Activated CD8-positive, alpha-beta memory T cell treated with anti-CD3 and anti-CD28 coated beads, Interleukin-2, amount 50 U/mL, for 24 hours (primary cell): ENCODE measurements around the gene ADCY2.

Experiments used
- DNase-seq: peaks from one replicate; pipeline ENCODE4 v3.0.0-alpha.2; 2020; ENCODE audit errors: extremely low read depth

The ADCY2 gene

DNA sequence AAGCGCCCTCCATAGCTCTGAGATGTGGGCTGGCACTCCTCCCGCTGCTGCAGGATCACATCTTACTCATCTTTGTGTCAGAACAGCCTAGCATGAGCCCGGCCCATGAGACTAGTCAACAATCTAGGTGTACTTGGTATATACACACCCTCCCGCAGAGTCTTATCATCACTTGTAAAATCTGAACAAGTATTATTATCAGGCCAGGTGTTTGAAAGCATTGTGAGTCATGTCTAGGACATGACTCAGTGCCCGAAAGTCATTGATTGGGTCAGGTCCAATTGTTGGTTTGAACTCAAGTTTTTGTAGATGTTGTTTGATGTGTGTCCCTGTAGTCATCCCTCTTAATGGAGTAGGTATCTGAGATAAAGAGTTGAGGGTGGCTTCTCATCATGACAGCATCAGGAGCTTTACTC, 346.3 kb downstream of the ADCY2 start:
- DNase-seq = no peak

DNA sequence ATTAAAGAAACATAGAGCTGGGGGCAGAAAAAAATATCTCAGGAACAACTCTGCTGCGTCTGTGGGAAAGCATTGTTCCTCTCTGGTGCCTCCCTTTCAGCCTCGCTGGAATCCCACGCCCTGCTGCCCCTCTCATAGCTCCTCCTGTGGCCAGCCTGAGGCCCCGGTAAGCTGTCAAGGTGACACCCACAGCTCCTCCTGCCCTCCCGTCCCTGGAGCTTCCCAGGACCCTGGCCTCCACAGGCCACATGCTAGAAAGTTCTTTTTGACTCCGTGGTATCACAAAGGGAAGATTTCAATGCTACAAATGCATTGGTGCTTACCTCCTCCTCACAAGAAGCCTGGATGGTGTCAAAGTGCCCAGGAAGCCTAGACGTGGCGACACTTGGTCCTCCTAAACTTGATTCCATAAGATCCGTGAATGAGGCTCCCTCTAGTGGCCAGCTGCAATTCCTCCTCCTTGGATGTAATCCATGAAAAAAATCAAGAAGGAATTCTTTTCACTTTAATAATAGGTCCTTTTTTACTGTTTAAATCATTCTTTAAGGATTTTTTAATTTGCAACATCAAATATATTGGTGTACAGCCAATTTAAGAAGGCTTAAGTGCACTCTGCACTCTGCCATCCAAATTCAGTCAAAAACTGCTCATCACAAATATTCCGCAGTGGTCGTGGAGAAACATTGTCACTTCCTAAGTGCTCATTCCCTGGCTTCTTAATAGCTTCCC, 350.1 kb downstream of the ADCY2 start:
- no peak for DNase-seq

DNA sequence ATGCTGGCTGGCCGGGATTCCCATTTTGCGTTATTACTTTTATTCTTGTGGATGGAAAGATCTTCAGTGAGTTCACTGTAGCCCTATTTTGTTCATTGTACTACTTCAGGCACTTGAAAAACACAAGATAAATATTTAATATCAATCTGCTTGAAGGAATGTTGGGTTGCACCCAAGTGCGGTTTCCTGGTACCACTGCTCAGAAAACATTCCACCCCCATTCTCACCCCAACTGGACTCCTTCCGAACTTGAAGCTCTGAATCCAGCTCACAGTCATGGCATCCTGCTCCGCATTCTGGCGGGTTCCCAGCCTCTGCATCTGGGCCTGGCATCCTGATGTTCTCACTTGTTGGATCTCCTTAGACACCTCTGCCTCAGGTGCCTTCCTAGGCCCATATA, 351.8 kb downstream of the ADCY2 start:
- DNase-seq = no peak

DNA sequence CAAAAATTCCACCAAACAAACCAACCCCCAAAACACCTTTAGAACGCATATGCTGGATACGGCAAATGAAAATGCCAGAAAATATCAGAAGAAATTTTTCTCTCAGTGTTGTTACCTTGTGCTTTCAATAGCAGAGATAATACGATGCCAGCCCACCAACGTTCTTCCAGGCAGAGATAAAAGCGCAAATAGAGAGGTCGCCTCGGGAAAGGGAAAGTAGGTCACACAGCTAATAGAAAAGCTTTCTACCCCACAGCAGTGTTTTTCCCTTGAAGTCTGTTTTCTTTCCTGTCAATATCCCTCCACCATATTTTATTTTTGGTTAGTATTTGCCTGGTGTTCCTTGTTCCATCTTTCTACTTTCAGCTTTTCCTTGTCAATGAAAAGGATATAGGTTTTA, 353.7 kb downstream of the ADCY2 start:
- DNase-seq = no peak

DNA sequence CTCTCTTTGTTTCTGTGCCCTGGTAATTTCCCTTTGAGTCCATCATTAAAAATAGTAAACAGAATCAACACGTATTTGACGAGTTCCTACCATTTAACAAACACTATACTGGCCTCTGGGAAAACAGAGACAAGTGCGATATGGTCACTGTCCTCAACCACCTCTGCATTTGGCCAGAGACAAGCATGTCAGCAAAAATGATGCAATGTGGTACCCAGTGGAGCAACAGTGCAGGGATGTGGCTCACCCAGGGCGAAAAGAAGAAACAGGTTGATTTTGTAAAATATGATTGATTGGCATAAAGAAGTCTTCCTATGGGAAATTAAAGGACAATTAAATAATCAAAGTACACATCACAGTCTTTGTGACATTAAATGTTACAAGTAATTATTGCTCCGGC, 355.9 kb downstream of the ADCY2 start:
- no peak for DNase-seq

DNA sequence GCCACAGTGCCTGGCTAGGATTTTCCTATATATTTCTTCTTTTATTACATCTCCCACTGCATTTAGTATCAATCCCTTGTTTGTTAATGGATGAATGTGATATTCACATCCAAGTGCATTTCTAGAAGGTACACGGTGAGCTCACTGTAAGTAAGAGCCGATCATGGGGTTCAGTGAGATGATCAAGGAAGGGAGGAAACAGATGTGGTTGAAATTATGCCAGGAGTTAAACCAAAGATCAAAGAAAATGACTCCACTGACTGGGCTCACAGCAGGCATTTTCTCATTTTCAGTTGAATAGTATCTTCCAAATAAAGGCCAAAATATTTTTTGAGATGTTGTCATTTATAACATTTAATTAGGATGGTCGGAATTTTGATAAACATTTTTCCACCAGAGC, 357.2 kb downstream of the ADCY2 start:
- no peak for DNase-seq

DNA sequence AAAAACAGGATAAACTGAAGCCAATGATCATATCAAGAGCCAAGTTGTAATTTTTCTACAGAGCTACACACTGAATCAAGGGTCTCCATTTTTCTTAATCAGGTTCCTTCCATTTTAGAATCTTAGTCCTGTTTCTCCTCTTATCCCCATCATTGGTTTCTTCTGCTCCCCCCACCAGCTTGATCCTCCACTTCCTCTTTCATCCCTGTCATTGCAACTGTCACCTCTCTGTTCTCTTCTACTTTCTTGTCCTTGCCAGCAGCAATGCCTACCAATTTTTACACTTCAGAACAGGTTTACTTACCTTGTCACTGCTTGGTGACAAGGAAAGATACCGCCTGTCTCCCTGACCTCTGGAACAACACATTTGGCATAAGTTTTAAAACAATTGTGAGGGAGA, 357.7 kb downstream of the ADCY2 start:
- no peak for DNase-seq

DNA sequence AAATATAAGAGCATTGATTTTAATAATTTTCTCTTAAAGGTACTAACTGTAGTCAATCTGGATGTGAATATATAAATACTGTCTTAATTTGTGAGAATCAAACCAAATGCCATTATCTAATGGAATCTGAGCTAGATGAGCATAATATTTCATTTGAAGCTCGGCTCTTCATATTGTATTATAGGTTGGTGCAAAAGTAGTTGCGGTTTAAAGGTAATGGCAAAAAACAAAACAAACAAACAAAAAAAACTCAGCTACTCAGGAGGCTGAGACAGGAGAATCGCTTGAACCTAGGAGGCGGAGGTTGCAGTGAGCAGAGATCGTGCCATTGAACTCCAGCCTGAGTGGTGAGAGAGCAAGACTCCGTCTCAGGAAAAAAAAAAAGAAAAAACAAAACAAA, 358.6 kb downstream of the ADCY2 start:
- DNase-seq = no peak

DNA sequence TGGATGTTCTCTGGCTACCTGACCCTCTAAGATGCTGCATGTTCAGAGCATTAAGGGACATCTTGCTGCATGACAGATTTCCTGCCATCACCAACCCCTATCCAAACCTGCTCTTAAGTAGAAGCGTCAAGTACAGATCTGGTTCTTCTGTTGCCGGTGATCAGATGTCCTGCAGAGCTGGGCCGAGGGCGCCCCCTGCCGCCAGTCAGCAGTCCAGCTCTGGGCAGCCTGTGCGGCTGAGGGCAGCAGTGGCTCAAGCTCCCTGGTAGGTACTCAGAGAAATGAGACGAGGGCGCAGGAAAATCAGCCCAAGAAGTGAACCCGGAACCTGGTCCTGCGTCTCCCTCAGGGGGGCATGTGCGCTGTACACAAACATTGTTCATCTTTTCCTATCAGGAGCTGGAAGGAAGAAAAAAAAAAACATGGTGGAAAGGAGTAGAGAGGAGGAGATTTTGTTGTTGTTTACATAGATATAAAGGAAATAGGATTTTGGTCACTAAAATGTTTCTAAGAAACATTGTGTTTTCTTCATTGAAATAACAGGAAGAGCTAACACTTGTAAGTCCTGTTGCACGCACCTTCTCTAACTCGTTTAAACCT, 359.2 kb downstream of the ADCY2 start:
- DNase-seq = no peak

DNA sequence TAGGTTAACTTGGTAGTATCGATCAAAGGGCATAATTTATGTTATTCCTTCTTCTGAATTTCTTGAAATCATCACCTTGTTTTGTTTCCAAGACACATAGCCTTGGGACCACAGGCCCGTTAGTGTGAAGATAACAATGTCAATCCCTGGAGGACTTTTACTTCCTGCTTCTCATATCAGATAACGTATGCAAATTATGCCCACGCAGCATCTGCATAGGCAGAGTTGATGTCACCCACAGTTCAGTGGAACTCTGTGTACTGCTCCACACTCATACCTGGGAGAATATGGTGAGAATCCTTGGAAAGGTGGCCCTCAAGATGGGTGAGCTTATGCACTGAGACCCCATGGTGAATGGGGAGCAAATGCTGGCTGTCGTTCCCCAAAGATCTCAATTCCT, 360.0 kb downstream of the ADCY2 start:
- DNase-seq = no peak

DNA sequence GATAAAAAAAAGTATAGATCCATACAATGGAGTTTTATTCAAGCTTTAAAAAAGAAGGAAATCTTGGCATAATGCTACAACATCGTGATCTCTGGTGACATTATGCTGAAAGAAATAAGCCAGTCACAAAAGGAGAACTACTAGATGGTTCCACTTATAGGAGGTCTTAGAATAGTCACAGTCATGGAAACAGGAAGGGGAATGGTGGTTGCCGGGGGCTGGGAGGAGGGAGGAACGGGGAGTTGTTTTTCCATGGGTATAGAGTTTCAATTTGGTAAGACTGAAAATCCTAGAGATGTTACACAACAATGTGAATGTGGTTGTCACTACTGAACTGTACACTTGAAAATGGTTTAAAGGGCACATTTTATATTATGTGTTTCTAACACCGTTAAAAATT, 360.5 kb downstream of the ADCY2 start:
- DNase-seq = no peak

DNA sequence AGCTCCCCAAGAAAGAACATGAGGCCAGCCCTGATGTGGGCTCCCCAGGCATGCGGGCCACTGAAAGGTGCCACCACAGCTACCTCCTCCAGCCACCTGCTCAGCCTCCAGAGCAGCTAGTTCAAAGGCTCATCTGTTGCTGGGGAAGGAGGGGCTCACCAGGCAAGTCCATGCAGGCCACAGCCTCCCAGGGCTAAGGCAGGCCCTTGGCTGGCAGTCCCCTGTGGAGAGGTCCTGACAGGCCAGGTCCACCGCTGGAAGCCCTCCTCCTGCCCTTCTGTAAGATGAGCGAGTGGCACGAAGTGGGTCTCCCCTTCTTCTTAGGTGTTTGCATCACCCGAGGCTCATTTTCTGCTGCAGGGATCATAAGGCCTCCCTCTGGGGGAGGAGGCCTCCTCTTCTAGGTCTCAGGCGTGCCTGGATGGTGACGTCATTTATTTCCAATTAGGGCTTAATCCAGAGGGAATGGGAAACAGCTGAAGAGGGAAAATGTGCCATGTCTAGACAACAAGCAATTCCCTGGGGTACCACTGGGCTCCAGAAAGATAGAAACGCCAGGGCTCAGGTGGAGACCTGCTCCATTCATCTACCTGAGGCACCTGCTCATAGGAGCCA, 363.4 kb downstream of the ADCY2 start:
- DNase-seq = no peak

DNA sequence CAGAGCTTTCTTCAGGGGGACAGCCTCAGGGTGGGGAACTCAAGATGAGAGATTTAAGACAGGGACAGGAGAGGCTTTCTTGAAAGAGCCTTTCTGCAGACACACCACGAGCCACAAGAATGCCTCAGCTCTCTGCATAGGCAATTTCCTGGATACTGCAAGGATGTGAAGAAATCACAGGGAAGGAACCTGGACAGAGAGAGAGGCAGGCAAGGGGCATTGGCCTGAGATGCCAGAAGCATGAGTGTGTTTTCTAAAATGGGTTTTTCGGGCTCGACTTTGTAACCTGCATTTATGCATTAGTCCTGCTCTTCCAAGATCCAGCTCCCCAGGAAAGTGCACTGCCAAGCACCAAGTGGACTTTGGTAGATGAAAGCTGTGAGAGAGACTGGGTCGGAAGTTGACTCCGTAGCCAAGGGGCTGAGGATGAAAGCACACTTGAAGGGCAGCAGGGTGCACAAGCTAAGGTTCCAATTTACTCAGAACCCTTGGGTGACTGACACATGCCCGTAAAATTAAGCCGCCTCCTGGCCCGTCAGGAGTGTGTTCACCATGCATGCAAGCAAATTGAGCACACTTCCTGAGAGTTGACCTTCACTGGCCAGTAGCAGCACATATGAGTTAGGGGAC, 364.1 kb downstream of the ADCY2 start:
- DNase-seq = no peak

DNA sequence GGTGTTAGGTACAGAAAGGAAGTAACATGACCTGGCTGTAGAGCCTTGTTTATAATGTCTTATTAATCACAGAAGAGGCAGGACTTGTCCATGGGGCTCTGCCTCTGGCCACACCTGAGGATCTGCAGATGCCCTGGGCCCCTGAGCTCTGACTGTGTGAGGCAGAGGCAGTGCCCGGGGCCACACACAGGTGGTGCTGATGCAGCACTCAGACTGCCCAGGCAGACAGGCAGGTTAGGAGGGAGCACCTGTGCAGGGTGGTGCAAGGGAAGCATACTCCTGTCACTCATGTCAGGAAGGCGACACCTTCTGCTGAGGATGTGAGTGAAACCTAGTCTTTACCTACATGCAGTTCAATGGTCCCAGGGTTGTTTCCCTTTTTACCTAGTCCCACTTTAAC, 366.3 kb downstream of the ADCY2 start:
- DNase-seq = no peak

DNA sequence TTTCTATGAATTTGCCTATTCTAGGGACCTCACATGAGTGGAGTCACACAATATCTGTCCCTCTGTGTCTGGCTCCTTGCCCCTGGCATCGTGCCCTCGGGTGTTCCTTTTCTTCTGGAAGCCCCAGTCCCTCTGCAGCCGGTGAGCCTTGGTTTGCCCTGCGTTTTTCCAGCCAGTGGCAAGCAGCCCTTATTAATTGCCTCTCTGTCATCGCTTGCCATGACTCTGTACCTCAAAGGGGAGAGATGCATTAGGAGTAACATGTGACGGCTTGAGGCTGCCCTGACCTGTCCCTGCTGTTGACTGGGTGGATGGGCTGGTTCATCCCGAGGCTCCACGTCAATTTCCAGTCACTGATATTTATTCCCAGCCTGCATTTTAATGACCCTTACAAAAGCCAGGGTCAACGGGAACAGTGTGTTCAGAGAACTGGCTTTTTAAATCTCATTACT, 367.7 kb downstream of the ADCY2 start:
- no peak for DNase-seq

DNA sequence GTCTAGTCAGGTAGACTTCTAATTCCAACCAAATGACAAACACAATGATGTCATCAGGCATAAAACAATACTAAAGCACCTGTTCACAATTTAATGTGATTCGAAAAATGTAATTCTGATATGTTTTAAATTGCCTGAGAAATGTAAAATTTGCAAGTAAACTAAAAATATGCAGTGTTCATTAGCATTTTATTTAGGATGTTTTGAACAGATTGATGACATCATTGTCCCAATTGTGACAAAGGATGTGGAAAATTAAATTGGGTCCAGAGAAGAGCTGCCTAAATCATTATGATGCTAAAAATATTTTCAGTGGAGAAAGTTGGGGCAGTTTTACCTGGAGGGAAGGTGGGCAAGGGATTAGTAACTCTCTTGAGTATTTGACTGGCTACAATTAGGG, 368.5 kb downstream of the ADCY2 start:
- DNase-seq = no peak

DNA sequence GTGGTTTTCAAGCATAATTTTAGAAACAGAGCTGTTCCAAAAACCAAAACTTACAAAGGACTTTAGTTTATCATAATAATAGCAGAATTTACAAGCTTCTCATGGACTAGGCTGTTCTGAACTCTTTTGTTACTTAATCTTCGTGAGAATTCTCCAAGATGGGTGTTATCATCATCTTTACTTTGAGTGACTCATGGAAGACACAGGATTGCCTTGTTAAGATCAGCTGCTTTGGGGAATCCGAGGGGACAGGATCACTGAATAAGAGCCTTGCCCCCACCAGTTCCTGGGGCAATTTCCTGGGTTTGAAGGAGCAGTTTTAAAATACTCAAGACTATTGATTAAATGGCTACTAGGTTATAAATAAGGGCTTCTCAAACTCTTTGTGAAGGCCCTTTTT, 374.5 kb downstream of the ADCY2 start:
- DNase-seq = no peak

DNA sequence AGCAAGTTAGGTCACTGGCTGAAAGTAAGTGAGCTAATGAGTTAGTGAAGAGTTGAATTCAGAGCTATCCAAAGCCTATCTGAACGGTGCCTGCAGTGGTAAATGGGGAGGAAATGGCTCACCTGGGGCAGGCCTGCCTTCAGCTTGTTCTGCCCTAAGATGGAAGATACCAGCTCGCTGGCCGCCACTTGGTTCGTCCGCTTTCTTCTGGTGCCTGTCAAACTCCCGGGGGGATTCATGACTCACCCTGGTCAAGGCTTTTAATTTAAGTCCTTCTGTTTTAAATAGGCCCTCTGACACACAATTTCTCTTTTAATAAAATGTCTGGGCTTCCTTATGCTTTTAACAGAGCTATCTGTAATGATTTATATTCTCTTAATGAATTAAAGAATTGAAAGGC, 376.2 kb downstream of the ADCY2 start:
- no peak for DNase-seq

DNA sequence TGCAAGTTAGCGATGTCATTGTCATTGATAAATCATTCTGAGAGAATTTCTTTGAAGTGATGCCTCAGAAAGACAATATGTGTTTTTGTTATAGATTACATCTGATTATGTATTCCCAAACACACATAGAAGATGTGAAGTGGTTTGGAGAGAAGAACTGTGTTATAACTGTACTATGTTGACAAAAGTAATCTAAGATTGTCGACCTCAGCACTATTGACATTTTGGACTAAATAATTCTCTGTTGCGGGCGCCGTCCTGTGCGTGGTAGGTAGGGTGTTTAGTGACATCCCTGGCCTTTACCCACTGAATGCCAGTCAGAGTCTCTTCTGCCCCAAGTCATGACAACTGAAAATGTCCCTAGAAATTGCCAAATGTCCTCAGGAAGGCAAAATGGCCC, 377.2 kb downstream of the ADCY2 start:
- DNase-seq = no peak

DNA sequence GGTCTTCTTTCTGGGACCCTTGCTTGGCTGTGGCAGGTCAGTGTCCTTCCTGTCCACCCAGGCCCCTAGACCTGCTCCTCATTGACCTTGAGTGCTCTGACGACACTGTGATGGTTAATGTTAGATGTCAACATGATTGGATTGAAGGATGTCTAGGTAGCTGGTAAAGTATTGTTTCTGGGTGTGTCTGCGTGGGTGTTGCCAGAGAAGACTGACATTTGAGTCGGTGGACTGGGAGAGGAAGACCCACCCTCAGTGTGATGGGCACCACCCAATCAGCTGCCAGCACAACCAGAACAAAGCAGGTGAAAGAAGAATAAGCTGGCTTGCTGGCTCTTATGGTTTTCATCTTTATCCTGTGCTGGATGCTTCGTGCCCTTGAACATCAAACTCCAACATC, 380.5 kb downstream of the ADCY2 start:
- no peak for DNase-seq

DNA sequence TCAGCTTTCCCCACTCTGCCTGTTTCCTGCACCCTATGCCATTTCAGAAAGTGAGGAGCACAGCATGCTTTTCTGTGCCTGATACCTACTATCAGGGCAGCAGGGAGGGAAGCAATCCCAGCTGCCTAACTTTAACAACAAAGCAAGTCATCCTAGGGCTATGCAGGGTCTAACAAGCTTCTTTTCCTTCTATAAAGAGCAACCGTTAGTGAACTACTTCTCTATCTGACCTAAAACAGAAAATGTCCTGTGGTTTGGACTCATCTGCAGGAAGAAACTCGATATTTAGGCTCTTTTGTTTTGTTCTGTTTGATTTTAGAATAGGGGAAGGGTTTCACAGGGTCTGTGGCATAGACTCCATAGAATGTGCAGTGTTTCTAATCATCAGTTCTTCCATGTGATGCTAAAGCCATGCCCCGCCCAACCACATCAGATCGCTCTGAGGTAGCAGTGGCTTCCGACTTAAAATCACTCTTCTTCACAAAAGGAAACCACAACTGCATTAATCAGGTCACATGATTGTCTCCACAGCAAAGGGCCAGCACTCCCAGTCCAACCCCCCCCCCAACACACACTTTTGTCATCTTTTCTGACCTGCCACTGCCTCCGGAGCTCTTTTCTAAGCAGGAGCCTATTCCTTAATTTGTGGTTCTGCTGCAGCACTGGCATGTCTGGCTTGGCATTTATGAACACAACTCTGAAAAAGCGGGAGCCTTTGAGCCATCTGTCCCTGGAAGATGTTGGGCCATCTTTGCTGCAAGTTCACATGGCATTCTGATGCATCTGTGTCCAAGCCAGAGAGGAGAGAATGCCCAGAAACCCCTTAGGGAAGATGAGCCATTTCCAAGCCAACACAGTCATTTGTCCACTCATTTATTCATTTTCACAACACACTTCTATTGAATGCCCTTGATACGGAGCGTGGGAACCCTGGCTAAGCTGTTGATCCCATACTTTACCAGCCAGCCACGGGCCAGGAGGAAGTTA, 383.4 kb downstream of the ADCY2 start:
- no peak for DNase-seq

DNA sequence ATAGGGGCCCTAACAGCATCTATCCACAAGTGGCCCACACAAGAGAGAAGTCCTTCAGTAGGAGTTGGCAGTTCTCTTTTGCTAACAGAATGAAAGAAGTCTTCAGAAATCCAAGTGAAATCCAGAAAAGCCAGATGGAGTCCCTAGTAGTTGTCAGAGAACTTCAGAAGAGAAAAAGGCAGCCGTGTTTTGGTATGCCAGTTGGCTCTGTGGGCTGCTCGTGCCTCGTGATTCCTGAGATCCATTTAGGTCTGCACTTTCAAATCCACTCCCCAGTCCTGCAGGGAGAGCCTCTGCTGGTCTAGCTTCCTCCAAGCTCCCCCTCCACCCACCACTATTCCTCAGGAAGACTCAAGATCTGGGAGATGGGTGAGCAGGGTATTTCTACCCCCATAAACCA, 386.0 kb downstream of the ADCY2 start:
- DNase-seq = no peak
